GM21723 (cell line): ENCODE data around the gene RNASEH2C.
"Not testable (repeated sequence)": the region's sequence is repeated elsewhere in the genome, so short reads cannot be mapped to it uniquely, and the experiment has no call there.

Source experiments
- ATAC-seq: cut with Tn5 transposase; IDR thresholded peaks from one replicate; pipeline ENCODE4 v1.9.1; 2021; ENCODE audit warnings: mild to moderate bottlenecking, moderate library complexity; ENCODE audit not compliant: unreplicated experiment

The RNASEH2C gene

DNA sequence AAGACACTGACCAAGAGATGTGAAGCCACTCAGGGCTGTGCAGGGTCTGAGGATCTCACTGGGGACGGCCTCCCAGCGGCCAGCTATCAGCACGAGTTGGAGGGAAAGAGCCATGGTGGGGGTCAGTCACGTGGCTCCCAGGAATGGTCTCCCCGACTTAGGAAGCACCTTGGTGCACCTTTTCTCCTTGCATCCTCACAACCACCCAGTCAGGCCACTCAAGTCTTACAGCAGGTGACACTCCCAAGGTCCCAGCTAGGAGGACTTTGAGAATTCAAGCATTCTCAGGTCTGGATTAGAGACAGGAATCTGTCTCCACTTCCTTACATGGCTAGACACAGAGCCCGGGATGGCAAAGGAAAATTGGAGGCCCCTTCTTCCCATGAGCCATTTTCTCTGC lies 2.7 kb downstream of the RNASEH2C start:
- no peak for ATAC-seq

DNA sequence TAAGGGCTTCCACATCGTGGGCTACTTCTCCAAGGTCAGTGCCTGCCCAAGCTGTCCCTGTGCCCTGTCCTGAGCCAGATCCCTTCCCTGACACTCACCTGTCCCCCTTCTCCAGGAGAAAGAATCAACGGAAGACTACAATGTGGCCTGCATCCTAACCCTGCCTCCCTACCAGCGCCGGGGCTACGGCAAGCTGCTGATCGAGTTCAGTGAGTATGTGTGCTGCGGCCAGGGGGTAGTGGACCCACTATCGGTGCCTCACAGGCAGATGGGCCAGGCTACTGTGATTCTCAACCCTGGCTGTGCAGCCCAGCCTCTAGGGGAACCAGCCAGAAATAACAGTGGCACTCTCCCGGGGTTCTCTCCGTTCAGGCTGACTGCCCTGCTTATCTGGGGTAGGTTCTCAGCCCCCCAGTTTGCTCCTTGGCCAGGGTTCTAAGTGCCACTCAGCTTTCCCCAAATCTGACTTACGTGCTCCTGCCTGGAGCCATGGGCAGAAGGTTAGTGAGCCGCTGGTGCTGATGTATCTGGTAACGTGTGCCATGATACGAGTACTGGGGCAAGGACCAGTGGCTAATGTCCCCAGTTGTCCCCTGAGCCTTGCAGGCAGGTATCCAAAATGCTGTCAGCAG lies 3.7 kb downstream of the RNASEH2C start:
- ATAC-seq: no peak

DNA sequence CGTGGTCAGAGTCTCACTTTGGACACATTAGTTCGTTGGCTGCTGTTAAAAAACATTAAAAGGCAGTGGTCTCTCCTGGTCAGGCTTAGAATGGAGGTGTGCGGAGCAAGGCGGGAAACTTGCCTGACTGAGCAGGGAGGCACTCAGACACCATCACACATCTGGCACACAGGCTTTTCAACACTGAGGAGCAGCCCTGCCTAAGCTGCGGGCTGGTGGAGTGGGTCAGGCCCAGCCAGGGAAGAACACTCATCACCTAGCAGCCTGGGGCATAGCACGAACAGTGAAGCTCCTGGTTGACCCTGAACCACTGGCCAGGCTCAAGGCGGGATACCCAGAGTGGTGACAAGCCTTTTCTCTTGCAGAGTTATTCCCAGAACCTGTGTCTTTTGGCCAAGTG lies 4.3 kb downstream of the RNASEH2C start:
- ATAC-seq: no peak

DNA sequence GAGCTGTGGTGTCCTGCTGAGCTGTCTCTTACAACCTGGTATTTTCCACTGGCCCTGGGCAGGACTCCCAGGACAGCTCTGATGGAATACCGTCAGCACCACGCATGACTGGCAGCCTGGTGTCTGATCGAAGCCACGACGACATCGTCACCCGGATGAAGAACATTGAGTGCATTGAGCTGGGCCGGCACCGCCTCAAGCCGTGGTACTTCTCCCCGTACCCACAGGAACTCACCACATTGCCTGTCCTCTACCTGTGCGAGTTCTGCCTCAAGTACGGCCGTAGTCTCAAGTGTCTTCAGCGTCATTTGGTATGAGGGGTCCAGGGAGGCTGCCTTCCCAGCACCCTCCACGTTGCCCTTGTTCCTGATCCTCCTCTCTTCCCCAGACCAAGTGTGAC lies 6.2 kb downstream of the RNASEH2C start:
- ATAC-seq: no peak

DNA sequence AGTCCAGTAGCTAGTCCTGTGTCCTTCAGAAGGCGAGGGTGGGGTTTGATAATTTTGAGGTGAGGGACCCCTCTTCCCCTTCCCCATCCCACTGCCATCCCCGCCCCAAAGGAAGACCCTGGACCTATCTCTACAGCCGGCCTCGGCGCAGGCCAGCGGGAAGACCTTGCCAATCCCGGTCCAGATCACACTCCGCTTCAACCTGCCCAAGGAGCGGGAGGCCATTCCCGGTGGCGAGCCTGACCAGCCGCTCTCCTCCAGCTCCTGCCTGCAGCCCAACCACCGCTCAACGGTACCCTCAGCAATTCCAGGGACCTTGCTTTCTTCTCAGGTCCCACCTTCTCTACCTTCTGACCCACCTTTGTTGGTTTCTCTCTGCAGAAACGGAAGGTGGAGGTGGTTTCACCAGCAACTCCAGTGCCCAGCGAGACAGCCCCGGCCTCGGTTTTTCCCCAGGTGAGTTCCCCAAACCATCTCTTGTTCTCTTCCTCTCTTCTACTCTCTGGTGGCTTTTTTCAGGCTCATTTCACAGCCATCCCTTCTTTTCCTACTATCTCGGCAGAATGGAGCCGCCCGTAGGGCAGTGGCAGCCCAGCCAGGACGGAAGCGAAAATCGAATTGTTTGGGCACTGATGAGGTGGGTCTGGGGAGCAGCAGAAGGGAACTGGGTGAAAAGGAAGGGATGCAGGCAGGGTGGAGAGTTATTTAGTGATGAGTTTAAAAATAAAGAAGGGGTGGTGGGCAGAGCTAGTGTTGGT lies 7.2 kb downstream of the RNASEH2C start:
- no peak for ATAC-seq

DNA sequence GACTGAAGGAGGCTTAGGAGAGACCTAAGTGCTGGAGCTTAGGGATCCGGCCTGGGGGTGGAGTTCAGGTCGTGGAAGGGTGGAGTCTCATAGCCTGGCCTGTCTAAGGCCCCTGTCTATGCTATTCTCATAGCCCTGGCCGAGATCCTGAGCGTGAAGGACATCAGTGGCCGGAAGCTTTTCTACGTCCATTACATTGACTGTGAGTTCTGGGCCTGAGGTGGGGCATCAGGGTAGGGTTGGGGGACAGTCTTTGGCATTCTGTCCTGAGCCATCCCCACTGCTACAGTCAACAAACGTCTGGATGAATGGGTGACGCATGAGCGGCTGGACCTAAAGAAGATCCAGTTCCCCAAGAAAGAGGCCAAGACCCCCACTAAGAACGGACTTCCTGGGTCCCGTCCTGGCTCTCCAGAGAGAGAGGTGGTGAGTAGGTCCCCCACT lies 7.9 kb downstream of the RNASEH2C start:
- no peak for ATAC-seq

DNA sequence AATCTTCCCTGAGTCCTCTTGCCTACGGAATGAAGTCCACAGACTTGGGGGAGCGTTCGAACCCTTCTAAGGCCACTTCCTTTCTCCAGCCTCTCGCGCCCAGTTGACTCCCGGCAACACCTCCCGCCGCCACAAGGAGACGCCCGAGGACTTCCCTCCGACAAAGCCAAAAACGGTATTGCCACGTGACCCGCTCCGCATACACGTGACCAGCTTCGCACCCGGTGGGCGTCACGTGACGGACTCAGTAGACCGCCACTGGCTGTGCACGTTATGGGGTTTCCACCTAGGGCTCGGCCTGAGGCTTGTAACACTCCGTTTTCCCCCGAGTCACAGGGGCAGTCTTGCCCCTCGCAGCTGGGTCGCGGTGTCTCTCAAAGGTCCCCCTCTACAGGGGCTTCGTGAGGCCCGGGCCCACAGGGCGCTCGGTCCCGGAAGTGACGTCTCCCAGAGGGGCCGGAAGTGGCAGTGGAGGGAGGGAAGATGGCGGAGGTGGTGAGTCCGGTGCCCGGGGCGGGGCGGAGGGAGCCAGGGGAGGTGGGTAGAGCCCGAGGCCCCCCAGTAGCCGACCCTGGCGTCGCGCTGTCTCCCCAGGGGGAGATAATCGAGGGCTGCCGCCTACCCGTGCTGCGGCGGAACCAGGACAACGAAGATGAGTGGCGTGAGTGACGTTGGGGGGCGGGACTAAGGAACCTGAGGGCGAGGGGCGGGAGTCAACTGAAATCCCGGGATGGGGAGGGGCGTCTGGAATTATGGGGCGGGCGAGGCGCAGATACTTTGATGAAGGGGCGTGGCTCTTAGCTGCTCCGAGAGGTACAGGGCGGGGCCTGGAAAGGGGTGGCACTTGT lies 8.6 kb downstream of the RNASEH2C start, which contains the start of gene KAT5:
Gene KAT5 (plus strand): TSS at position 468 of the 848 bp plus-strand sequence. CDS start 16 bp downstream, at position 484.
- peak; percentile 77 for ATAC-seq

DNA sequence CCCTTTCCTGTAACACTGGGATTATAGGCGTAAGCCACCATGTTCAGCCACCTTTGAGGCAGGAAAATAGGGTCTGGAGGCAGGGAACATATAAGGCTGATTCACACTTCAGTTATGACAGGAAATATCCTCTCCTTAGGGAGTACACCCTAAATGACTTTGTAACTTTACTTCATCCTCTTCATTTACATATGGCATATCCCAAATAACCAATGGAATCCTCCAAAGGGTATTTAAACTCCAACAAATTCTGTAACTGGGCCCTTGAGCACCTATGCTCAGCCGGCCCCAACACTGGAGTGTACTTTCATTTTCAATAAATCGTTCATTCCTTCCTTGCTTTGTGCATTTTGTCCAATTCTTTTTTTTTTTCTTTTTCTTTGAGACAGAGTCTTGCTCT lies 10.2 kb downstream of the RNASEH2C start:
- no peak for ATAC-seq

DNA sequence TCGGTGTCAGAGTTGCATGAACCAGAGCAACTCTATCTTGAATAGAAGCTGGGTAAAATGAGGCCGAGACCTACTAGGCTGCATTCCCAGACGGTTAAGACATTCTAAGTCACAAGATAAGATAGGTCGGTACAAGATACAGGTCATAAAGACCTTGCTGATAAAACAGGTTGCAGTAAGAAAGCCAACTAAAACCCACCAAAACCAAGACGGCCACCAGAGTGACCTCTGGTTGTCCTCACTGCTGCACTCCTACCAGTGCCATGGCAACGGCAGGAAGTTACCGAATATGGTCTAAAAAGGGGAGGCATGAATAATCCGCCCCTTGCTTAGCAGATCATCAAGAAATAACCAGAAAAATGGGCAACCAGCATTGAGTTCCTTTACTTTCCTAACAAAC lies 10.9 kb downstream of the RNASEH2C start:
- no peak for ATAC-seq

DNA sequence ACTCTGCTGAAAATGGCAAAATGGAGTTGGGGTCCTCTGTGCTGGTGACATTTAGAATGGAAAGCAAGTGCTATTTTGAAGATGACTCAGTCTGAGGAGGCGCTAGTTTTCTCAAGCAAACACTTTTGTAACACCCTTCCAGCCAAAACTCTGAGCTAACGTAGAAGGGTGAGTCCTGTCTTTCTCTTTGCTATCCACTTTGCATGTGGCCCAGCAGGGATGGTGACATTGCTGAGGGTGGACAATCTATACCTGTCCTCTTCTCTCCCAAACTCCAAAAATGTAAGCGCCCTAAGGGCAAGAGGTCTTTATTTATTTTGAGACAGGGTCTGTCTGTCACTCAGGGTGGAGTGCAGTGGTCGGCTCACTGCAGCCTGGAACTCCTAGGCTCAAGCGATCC lies 12.1 kb downstream of the RNASEH2C start:
- no peak for ATAC-seq

DNA sequence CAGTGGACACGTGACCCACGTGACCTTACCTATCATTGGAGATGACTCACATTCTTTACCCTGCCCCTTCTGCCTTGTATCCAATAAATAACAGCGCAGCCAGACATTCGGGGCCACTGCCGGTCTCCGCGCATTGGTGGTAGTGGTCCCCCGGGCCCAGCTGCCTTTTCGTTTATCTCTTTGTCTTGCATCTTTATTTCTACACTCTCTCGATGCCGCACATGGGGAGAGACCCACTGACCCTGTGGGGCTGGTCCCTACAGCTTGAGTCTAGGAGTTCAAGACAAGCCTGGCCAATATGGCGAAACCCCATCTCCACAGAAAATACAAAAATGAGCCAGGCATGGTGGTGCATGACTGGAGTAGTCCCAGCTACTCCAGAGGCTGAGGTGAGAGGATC lies 13.6 kb downstream of the RNASEH2C start:
- ATAC-seq: not testable (repeated sequence)

DNA sequence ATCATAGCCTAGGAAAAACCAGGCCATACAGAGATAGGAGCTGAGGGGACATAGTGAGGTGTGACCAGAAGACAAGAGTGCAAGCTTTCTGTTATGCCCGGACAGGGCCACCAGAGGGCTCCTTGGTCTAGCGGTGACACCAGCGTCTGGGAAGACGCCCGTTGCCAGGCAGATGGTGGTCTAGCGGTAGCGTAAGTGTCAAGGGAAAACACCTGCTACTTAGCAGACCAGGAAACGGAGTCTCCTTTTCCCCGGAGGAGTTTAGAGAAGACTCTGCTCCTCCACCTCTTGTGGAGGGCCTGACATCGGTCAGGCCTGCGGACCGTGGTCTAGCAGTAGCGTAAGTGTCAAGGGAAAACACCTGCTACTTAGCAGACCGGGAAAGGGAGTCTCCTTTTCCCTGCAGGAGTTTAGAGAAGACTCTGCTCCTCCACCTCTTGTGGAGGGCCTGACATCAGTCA lies 14.3 kb downstream of the RNASEH2C start:
- not testable (repeated sequence) for ATAC-seq

DNA sequence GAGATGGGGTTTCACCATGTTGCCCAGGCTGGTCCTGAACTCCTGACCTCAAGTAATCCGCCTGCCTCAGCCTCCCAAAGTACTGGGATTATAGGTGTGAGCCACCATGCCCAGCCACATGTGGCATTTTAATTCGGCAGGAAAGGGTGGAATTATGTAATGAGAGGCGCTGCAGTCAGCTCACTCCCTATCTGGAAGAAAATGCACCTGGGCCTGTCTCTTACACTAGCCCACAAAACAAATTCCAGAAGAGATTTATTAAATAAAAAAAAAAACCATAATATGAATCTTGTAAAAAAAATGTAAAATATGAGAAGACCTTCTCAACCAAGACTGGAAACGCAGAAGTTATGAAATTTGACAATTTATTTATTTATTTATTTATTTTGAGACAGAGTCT lies 16.8 kb downstream of the RNASEH2C start:
- no peak for ATAC-seq

DNA sequence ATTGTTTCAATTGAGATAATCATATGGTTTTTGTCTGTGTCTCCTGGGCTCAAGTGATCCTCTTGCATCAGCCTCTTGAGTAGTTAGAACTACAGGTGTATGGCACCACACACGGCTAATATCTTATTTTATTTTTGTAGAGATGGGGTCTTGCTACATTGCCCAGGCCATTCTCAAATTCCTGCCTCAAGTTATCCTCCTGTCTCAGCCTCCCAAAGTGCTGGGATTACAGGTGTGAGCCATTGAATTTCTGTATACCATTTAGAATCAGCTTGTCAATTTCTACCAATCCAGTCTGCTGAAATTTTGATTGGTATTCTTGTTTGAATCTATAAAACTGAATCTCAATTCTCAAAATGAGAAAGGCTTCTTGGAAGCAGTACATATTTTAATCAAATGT lies 18.9 kb downstream of the RNASEH2C start:
- no peak for ATAC-seq

DNA sequence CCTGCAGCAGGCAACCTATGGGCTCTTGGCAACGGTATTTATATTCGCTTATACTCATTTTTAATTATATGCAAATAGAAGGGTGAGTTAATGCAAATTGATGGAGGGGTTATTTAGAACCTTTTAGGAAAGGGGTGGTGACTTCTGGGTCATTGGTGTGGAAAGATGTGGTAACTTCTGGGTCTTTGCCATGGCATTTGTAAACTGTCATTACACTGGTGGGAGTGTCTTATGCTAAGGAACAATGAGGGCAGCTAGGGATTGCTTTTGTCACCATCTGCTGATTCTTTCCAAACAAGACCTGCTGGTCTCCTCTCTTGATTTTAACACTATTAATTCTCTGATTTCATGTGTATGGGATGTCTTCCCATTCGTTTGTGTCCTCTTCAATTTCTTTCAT lies 20.2 kb downstream of the RNASEH2C start:
- ATAC-seq: no peak

DNA sequence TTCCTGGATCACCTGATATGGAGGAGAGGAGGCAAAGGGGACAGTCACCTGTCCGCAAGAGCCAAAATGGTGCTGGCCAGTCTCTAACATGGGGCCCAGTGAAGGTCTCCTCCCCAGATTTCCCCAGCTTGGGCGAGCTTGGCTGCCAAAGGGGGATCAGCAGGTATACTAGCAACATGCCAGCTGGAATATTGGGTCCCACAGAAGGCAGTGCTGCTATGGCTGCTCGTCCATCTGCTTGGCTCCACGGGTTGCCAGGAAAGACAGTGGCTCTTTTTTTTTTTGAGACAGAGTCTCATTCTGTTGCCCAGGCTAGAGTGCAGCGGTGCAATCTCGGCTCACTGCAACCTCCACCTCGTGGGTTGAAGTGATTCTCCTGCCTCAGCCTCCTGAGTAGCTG lies 21.3 kb downstream of the RNASEH2C start:
- no peak for ATAC-seq

DNA sequence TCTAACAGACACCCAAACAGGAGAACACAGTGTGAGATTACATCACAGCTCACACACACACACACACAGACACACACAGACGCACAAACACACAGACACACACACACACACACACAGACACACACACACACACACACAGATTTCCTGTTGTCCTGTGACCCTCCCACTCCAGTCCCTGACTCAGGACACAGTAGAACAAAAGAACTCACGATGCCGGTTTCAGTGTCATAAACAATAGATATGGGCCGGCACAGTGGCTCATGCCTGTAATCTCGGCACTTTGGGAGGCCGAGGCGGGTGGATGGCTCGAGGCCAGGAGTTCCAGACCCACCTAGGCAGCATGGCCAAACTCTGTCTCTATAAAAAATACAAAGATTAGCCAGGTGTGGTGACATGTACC lies 22.4 kb downstream of the RNASEH2C start:
- no peak for ATAC-seq

DNA sequence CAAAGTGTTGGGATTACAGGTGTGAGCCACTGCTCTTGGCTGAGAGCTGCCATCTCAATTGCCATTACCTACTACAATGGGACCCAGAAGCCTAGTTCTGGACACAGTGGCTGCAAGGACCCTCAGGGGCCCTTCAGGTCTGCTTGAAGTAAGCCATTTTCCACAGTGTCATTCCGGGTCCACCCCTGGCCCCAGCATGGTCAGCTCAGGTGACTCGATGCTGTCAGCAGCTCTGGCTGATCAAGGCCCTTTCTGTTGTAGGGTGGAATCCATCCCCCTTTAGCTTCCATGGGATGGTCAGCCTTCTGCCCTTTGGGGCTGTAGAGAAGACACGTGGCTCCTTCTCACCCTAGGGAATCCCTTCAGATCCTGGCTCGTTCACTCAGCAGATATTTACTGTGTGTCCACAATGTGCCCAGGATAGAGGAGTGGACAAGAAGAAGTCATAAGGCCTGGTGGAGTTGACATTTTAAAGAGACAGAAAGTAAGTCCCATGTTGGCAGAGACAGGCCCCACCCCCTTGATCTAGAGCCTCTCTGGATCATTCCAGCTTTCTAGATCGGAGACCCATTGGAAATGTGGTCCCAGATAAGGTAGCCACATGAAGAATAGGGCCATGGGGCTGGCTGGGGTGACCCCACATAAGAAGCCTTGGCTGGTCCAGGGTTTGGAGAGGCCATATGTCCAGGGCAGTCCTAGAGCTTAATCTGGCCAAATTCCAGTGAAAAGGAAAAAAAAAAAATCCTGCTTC lies 23.6 kb downstream of the RNASEH2C start:
- no peak for ATAC-seq

DNA sequence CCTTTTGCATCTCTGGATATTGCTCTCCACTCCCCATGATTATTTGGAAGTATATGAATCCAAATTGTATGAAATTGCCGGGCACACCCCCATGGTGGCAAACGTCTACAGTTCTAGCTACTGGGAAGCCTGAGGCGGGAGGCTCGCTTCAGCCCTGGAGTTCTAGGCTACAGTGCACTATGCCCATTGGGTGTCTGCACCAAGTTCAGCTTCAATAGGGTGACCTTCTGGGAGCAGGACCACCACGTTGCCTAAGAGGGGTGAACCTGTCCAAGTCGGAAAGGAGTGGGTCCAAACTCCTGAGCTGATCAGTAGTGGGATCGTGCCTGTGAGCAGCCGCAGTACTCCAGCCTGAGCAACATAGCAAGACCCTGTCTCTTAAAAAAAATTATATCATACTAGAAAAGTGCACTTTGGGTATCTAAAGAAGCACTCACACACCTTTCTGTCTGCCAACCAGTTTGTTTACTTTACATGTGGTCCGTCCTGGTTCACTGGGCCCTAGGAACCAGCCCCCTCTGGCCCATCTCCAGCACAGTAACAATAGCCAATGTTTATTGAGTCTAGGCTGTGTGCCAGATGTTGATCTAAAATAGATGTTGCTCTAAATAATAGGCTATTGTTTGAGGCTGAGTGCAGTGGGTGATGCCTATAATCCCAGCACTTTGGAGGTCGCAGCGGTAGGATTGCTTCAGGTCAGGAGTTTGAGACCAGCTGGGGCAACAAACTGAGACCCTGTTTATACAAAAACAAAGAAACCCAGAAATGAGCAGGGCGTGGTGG lies 24.9 kb downstream of the RNASEH2C start:
- ATAC-seq: no peak

DNA sequence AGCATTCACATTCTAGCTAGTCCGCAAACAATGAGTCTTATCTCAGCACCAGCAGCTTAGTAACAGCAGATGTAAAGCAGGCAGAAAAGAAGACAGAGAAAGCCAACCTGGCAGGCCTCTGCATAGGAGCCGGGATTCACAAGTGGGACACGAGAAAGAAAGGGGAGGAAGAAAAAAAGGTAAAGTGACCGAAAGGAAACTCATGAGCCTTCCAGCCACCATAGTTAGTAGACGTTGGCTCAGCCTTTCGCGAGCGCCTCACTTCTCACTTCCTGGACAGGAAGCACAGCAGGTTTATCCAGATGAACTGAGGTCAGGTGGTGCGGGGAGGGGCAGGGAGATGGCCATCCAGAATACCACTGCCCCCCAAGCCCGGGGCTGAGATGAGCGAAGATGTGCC lies 28.2 kb downstream of the RNASEH2C start:
- ATAC-seq: no peak
